ENCODE data around the gene ZNF546.

ZNF546 gene

GRCh38 chr19:40055832-40056504 is 59.1 kb downstream of the ZNF546 start, which contains the start of gene ZNF780B:
Gene ZNF780B (minus strand): TSS chr19:40056231. CDS start chr19:40050332, 5,899 bp downstream.
- peak within 1 kb of the TSS; percentile 86 for H3K4me3 ChIP-seq (ENCODE audit: low read length)
- TF ChIP-seq, protein P1, sequence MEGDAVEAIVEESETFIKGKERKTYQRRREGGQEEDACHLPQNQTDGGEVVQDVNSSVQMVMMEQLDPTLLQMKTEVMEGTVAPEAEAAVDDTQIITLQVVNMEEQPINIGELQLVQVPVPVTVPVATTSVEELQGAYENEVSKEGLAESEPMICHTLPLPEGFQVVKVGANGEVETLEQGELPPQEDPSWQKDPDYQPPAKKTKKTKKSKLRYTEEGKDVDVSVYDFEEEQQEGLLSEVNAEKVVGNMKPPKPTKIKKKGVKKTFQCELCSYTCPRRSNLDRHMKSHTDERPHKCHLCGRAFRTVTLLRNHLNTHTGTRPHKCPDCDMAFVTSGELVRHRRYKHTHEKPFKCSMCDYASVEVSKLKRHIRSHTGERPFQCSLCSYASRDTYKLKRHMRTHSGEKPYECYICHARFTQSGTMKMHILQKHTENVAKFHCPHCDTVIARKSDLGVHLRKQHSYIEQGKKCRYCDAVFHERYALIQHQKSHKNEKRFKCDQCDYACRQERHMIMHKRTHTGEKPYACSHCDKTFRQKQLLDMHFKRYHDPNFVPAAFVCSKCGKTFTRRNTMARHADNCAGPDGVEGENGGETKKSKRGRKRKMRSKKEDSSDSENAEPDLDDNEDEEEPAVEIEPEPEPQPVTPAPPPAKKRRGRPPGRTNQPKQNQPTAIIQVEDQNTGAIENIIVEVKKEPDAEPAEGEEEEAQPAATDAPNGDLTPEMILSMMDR (conservative IDR thresholded peaks at IDR 0.05; ENCODE audit: low read depth, low read length), result no peak
- DNase-seq (ENCODE audit: low read depth), result no peak

DNA sequence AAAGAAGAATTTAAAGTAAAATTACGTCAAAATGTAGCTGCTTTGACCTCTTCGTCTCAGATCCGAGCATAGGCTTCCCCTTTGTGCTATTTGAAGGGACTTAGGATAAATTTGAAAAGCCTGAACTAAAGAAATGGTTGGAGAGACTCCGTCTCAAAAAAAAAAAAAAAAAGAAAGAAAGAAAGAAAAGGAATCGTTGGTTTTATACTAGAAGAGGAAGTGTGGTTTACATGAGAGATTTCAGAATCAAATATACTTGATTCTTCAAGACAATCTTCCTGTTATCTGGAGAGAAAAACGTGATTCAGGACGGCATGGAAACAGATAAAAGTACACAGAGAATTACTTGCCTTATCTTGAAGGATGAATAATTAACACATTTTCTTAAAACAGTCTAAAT is 59.6 kb downstream of the ZNF546 start:
- DNase-seq (ENCODE audit: low read depth), result no peak
- TF ChIP-seq, protein P1 (conservative IDR thresholded peaks at IDR 0.05; ENCODE audit: low read depth, low read length), result no peak
- peak overlapping the region; percentile 86 for H3K4me3 ChIP-seq (ENCODE audit: low read length)

GRCh38 chr19:40057166-40057565 is 60.3 kb downstream of the ZNF546 start:
- TF ChIP-seq, protein P1 (conservative IDR thresholded peaks at IDR 0.05; ENCODE audit: low read depth, low read length), result no peak
- DNase-seq (ENCODE audit: low read depth), result no peak
- H3K4me3 ChIP-seq (ENCODE audit: low read length), result no peak overlapping the region

- TF ChIP-seq, protein P1 (conservative IDR thresholded peaks at IDR 0.05; ENCODE audit: low read depth, low read length), result no peak
- H3K4me3 ChIP-seq (ENCODE audit: low read length), result no peak overlapping the region
- DNase-seq (ENCODE audit: low read depth), result no peak
These were observed 62.8 kb downstream of the ZNF546 start for GRCh38 chr19:40059624-40060023.

- no peak overlapping the region for H3K4me3 ChIP-seq (ENCODE audit: low read length)
- TF ChIP-seq, protein P1 (conservative IDR thresholded peaks at IDR 0.05; ENCODE audit: low read depth, low read length), result no peak
- DNase-seq (ENCODE audit: low read depth), result no peak
These were observed 73.2 kb downstream of the ZNF546 start for GRCh38 chr19:40070058-40070457.

Data from retinal pigment epithelial cell (primary cell).